GM12891 (cell line): ENCODE results near the gene XIAP.
"Not testable (repeated sequence)": the region's sequence is repeated elsewhere in the genome, so short reads cannot be mapped to it uniquely, and the experiment has no call there.

Source experiments
- DNase-seq: peaks from one replicate; pipeline ENCODE4 v3.0.0; 2011; ENCODE audit warnings: low spot score; ENCODE audit not compliant: insufficient read length
- FAIRE-seq: peaks from 2 replicates; lab custom pipeline; 2011; peaks lifted over from hg19 to GRCh38; lab: Jason Lieb, UNC
- PAX5 ChIP-seq: IDR thresholded peaks from 2 replicates; pipeline ENCODE4 v1.6.1; 2011; ENCODE audit warnings: low read length, moderate library complexity, mild to moderate bottlenecking; ENCODE audit not compliant: insufficient read depth, severe bottlenecking
- POLR2A ChIP-seq: IDR thresholded peaks from 2 replicates; pipeline ENCODE4 v1.6.1; 2011; ENCODE audit warnings: low read depth, low read length, control low read depth
- POLR2AphosphoS5 ChIP-seq: IDR thresholded peaks from 2 replicates; pipeline ENCODE4 v1.6.1; 2011; ENCODE audit warnings: low read depth, low read length, control low read depth
- POU2F2 ChIP-seq: IDR thresholded peaks from 2 replicates; pipeline ENCODE4 v1.6.1; 2011; ENCODE audit warnings: low read depth, mild to moderate bottlenecking, control low read depth, low read length, moderate library complexity
- SPI1 ChIP-seq: IDR thresholded peaks from 2 replicates; pipeline ENCODE4 v1.6.1; 2011; ENCODE audit warnings: low read depth, low read length, control low read depth
- TAF1 ChIP-seq: IDR thresholded peaks from 2 replicates; pipeline ENCODE4 v1.6.1; 2011; ENCODE audit warnings: low read depth, low read length, control low read depth

Gene XIAP

GRCh38 chrX:123845129-123845528 is 14.7 kb upstream of the XIAP start:
- not testable (repeated sequence) for DNase-seq, FAIRE-seq
- 0 out of 2 replicates have a peak, but pooled peaks have one; percentile 19 for TF ChIP-seq SPI1

- FAIRE-seq (no peak), DNase-seq (no peak)
- no peak for TF ChIP-seq TAF1
- TF ChIP-seq POLR2AphosphoS5, result no peak
- TF ChIP-seq SPI1, result no peak
- no peak for TF ChIP-seq POLR2A
- no peak for TF ChIP-seq POU2F2
- no peak for TF ChIP-seq PAX5
These were observed 13.2 kb upstream of the XIAP start for GRCh38 chrX:123846577-123847038.

- no peak for DNase-seq
- TF ChIP-seq POU2F2, result no peak
- no peak for TF ChIP-seq TAF1
- TF ChIP-seq POLR2A, result no peak
- no peak for TF ChIP-seq SPI1
- TF ChIP-seq POLR2AphosphoS5, result no peak
- TF ChIP-seq PAX5, result no peak
- FAIRE-seq, result no peak
These were observed 12.8 kb upstream of the XIAP start for GRCh38 chrX:123847056-123847455.

DNA sequence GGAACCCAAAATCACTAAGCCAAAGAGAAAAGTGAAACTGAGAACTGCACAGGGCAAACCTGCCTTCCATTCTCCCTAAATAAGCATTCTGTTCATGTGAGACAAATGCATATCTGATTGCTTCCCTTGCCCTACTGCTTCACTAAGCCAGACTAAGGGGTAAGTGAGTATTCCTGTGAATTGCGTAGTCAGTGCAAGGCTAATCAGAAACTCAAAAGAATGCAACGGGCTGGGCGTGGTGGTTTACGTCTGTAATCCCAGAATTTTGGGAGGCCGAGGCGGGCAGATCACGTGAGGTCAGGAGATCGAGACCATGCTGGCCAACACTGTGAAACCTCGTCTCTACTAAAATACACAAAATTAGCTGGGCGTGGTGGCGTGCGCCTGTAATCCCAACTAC is 10.8 kb upstream of the XIAP start:
- no peak for FAIRE-seq
- DNase-seq, result no peak
- TF ChIP-seq SPI1, result no peak
- TF ChIP-seq PAX5, result no peak
- no peak for TF ChIP-seq TAF1

DNA sequence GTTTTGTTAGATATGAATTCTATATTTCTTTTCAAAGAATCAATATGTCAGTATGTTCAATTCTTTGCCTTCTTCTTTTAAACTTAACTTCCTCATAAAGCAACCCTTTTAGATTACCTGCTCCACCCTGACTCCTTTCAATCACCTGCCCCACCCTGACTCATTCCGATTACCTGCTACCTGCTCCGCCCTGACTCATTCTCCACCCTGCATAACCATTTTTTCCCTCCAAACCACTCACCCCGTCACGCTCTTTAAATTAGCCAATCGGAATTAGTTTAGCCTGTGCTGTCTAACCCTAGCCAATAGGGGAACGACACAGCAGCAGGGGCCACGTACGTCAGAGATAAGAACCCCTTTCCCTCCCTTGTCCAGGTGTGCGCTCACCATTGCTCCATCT is 9.9 kb upstream of the XIAP start:
- peak; percentile 5 for FAIRE-seq
- DNase-seq, result not testable (repeated sequence)

DNA sequence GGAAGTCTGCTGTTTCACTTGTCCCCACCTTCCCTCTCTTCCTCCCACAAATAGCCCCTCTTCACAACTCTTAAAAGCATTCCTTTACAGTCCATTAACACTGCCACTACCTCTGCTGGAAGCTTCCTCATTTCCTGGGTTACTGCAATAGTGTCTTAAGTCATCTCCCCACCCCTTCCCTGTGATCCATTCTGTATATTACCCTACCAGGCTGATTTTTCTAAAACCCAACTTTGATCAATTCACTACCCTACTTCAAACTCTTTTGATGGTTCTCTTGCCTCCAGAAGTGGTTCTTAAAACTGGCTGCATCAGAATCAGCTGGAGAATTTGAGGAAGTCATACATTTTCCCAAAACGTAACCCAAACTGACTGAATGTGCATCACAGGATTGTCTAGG is 8.8 kb upstream of the XIAP start:
- TF ChIP-seq TAF1 (no peak), POLR2A (no peak), SPI1 (no peak), POU2F2 (no peak), POLR2AphosphoS5 (no peak), PAX5 (no peak)
- no peak for DNase-seq

DNA sequence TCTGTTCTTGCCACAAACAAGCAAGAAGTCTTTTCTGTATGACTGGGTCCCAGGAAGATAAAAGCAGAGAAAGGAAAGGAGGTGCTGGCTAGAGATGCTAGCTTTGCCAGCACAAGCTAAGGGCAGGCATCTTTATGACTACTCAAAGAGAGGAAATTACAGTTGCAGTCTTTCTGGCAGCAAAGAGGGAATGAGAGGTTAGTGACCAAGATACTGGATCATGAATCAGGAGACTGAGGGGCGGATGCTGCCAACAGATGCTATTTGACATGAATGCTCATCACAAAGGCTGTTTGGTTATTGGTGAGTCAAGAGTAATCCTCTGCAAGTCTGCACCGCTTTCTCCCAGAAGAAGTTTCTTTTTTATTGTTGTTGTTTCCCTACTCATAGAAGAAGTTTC is 5.5 kb upstream of the XIAP start:
- DNase-seq (no peak), FAIRE-seq (no peak)
- TF ChIP-seq POU2F2, result no peak
- no peak for TF ChIP-seq TAF1
- no peak for TF ChIP-seq POLR2AphosphoS5
- no peak for TF ChIP-seq PAX5
- TF ChIP-seq POLR2A, result no peak
- TF ChIP-seq SPI1, result no peak

More for the DNA sequence above, 8.8 kb upstream of the XIAP start:
- no peak for FAIRE-seq

DNA sequence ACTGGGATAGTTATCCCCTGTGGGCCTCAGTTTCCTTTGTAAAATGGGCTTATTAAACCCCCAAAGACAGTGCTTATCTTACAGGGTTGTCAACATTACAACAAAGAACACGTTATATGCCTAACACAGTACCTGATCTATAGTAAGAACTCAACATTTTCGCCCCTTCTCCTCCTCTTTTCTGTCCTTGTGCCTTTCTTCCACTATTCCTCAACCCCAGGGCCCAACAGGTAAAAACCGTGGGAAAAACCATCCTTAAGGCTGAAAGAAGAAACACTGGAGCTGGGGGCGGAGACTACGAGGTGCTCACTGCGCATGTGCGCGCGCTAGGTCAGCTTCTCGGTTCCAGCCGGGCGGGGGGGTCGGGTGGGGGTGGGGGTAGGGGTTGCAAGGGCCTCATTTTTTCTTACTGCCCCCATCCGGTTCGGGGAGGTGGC is 426 bp upstream of the XIAP start:
- TF ChIP-seq POLR2AphosphoS5 (no peak), PAX5 (no peak), SPI1 (no peak), POLR2A (no peak), POU2F2 (no peak), TAF1 (no peak)
- DNase-seq (no peak), FAIRE-seq (no peak)

DNA sequence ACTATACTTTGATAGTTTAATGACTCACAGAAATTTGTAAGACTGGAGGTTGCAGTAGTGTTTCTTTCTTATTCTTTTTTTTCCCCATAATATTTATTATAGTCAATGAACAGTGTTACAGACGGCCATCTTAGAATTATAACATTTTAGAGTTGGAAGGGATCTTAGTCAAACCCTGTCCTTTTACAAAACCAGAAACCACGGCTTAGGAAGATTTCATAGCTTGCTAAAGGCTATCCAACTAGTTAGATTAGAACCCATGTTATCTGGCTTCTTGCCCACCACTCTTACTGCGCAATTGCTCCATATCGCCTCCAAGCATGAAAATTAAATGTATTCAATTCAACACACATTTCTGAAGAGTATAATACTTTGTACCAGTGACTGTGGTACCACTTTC is 1.1 kb downstream of the XIAP start:
- DNase-seq (no peak), FAIRE-seq (no peak)

DNA sequence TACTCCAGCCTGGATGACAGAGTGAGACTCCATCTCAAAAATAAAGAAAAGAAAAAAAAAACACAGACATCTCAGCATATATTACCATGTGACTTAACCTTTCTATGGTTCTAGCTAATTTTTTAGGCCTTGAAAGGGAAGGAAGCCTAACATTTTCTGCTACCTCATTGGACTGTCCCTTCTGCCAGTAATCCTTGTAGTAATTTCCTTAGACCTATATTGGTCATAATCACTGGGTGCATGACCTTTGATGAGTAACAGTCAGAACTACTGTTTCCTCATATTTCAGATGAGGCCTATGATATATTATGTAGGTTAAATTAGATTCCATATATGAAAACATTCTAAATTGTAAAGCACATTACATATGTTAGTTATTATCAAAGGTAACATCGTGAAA is 9.6 kb downstream of the XIAP start:
- TF ChIP-seq POU2F2 (no peak), SPI1 (no peak), POLR2AphosphoS5 (no peak), POLR2A (no peak), PAX5 (no peak), TAF1 (no peak)
- no peak for DNase-seq
- FAIRE-seq, result no peak

More for the DNA sequence above, 1.1 kb downstream of the XIAP start:
- no peak for TF ChIP-seq POLR2AphosphoS5
- TF ChIP-seq POLR2A, result no peak
- no peak for TF ChIP-seq SPI1
- TF ChIP-seq TAF1, result no peak
- no peak for TF ChIP-seq POU2F2
- TF ChIP-seq PAX5, result no peak

GRCh38 chrX:123871309-123871708 is 11.5 kb downstream of the XIAP start:
- DNase-seq (no peak), FAIRE-seq (no peak)
- TF ChIP-seq POLR2A (no peak), PAX5 (no peak), POU2F2 (no peak), SPI1 (no peak), TAF1 (no peak), POLR2AphosphoS5 (no peak)
